AG04449 (cell line): ENCODE results near the gene KIAA1191.
A peak's percentile ranks its signal among the peaks of the same experiment; 100 is the strongest.

Source experiments
- CTCF ChIA-PET: fragments of 350-600 bp; formaldehyde crosslinking; extraction: SDS; loops from one replicate; lab custom pipeline; 2021; ENCODE audit warnings: antibody characterized with exemption; lab: Yijun Ruan, JAX
- POLR2A ChIA-PET: fragments of 400-600, 350-600 bp; formaldehyde crosslinking; extraction: SDS; loops from one replicate; lab custom pipeline; 2020; ENCODE audit warnings: antibody characterized with exemption, inconsistent platforms; lab: Yijun Ruan, JAX
- DNase-seq: peaks from one replicate; pipeline ENCODE4 v3.0.0-alpha.2; 2010; ENCODE audit warnings: low read depth, low spot score
- H3K4me3 ChIP-seq: 2 replicates; pipeline ENCODE4 v1.5.1; 2011; ENCODE audit warnings: low read depth, mild to moderate bottlenecking, control low read depth, low read length
- CTCF ChIP-seq: IDR thresholded peaks from one replicate; pipeline ENCODE4 v1.5.1; 2011; ENCODE audit warnings: mild to moderate bottlenecking, moderate library complexity, low read length, control low read depth, inconsistent platforms; ENCODE audit not compliant: insufficient read depth; ENCODE audit errors: missing control alignments

Gene KIAA1191

GRCh38 chr5:176362233-176362490, 598 bp upstream of the KIAA1191 start:
- H3K4me3 ChIP-seq, result peak overlapping the region; percentile 94
- TF ChIP-seq CTCF, result no peak
- POLR2A ChIA-PET, result interaction anchor here (0.8 kb wide), 1 partner anchor 19 kb away, joined by 5 read pairs; no protein-coding TSS in a partner anchor
- CTCF ChIA-PET, result interaction anchor here (1.8 kb wide), 1 partner anchor 632 kb away, joined by 7 read pairs; no protein-coding TSS in a partner anchor
- no peak for DNase-seq

- ChIA-PET CTCF (interaction anchor here (1.0 to 1.6 kb wide), 2 partner anchors 9 to 87 kb away, joined by 3 to 4 read pairs; no protein-coding TSS in a partner anchor), POLR2A (interaction anchor here (1.1 kb wide), 1 partner anchor 141 kb away, joined by 3 read pairs; no protein-coding TSS in a partner anchor)
- H3K4me3 ChIP-seq, result peak overlapping the region; percentile 94
- no peak for TF ChIP-seq CTCF
- DNase-seq, result no peak
These were observed 599 bp downstream of the KIAA1191 start for GRCh38 chr5:176360894-176361436.

GRCh38 chr5:176359658-176360057, 1.9 kb downstream of the KIAA1191 start:
- peak overlapping the region; percentile 20 for H3K4me3 ChIP-seq
- POLR2A ChIA-PET, result no interaction called here
- TF ChIP-seq CTCF, result no peak
- DNase-seq, result no peak
- CTCF ChIA-PET, result interaction anchor here (1.6 kb wide), 1 partner anchor 88 kb away, joined by 3 read pairs; no protein-coding TSS in a partner anchor

GRCh38 chr5:176356179-176356566, 5.4 kb downstream of the KIAA1191 start:
- DNase-seq, result no peak
- ChIA-PET POLR2A (no interaction called here), CTCF (no interaction called here)
- no peak for TF ChIP-seq CTCF
- no peak overlapping the region for H3K4me3 ChIP-seq

GRCh38 chr5:176355400-176356178, 6.0 kb downstream of the KIAA1191 start:
- DNase-seq, result no peak
- H3K4me3 ChIP-seq, result no peak overlapping the region
- ChIA-PET POLR2A (no interaction called here), CTCF (no interaction called here)
- TF ChIP-seq CTCF, result no peak

GRCh38 chr5:176353533-176353932, 8.0 kb downstream of the KIAA1191 start:
- CTCF ChIA-PET, result no interaction called here
- POLR2A ChIA-PET, result no interaction called here
- DNase-seq, result no peak
- H3K4me3 ChIP-seq, result no peak overlapping the region
- TF ChIP-seq CTCF, result no peak
